Esophagus muscularis mucosa (tissue), 4 donors: Measurements from ENCODE around the gene ARSB. TPM values are rescaled to one million over a fixed set of nuclear protein-coding genes. Genes with fewer than 3 reads are reported as not detected.
"Not testable (repeated sequence)": the region's sequence is repeated elsewhere in the genome, so short reads cannot be mapped to it uniquely, and the experiment has no call there.

ENCODE experiments used
- DNase-seq: peaks from one replicate; pipeline ENCODE4 v3.0.0-alpha.2; 2017; ENCODE audit errors: extremely low spot score
- H3K27ac ChIP-seq, 4 donors: fragments of 200-600 bp; sonication (generic); replicated peaks in 1 of 4; 1 replicate in 3 of 4; 2 replicates in 1 of 4; pipeline ENCODE4 v1.5.1; 2016 to 2019; ENCODE audit warnings: mild to moderate bottlenecking in 1 of 4
- H3K27me3 ChIP-seq, 4 donors: fragments of 200-600 bp; sonication (generic); one replicate each; pipeline versions ENCODE4 v1.5.1 to v1.6.0; 2016 to 2019
- H3K36me3 ChIP-seq, 4 donors: fragments of 200-600 bp; sonication (generic); one replicate each; pipeline ENCODE4 v1.5.1; 2016 to 2019
- H3K4me1 ChIP-seq, 4 donors: fragments of 200-600 bp; sonication (generic); one replicate each; pipeline ENCODE4 v1.5.1; 2016 to 2019
- H3K4me3 ChIP-seq, 4 donors: fragments of 200-600 bp; sonication (generic); 1 replicate in 2 of 4; 2 replicates in 2 of 4; pipeline ENCODE4 v1.5.1; 2016 to 2019; ENCODE audit warnings: mild to moderate bottlenecking in 4 of 4, moderate library complexity in 1 of 4
- H3K9me3 ChIP-seq, 4 donors: fragments of 200-600 bp; sonication (generic); 1 replicate in 3 of 4; 2 replicates in 1 of 4; pipeline ENCODE4 v1.5.1; 2016 to 2019
- CTCF ChIP-seq, 3 experiments: fragments of 200-600 bp in 2 of 3; fragments of 450-650 bp in 1 of 3; sonication (generic) in 2 of 3; IDR thresholded peaks; one replicate each; pipeline ENCODE4 v1.5.1; 2017 to 2019; ENCODE audit warnings: antibody characterized with exemption in 3 of 3, mild to moderate bottlenecking in 2 of 3, moderate library complexity in 1 of 3
- EP300 ChIP-seq: sonication (generic); formaldehyde crosslinking; IDR thresholded peaks from one replicate; pipeline ENCODE4 v1.6.1; 2017; ENCODE audit warnings: antibody characterized with exemption
- POLR2A ChIP-seq: fragments of 450-650 bp; IDR thresholded peaks from one replicate; pipeline ENCODE4 v1.6.1; 2017; ENCODE audit warnings: antibody characterized with exemption, moderate library complexity, mild to moderate bottlenecking, low read depth
- POLR2AphosphoS5 ChIP-seq, 2 donors: sonication (generic); formaldehyde crosslinking; IDR thresholded peaks; one replicate each; pipeline ENCODE4 v1.6.1; 2017; ENCODE audit warnings: antibody characterized with exemption in 2 of 2
- WGBS: methylation state at CpG from one replicate; pipeline ENCODE4 v1.1.5; 2018; 5-methylcytosine and 5-hydroxymethylcytosine counted together
- intact Hi-C: fragments of 100-400 bp; cut with DNase I; formaldehyde crosslinking; loops from one replicate; pipeline ENCODE4 v1.15.1; 2023
- total RNA-seq, 4 donors: library from RNA; depleted of rRNA; stranded (reverse); fragments of >200 nt; gene quantifications; one replicate each; pipeline versions ENCODE4 v1.1.0 to v1.2.1, GENCODE V29; 2016

ARSB gene
- total RNA-seq, 4 donors from 2014 or later = 58.0 to 103 (median 67.5) TPM

GRCh38 chr5:78983601-78984438, 1.3 kb downstream of the ARSB start:
- peak overlapping the region; percentile 79 to 88 (median 86) for H3K4me3 ChIP-seq
- H3K27me3 ChIP-seq = no peaks in the 10 kb centered on the region
- H3K4me1 ChIP-seq = peaks cover 15 to 61% (median 47%) of the 10 kb centered on the region in 4 donors
- H3K36me3 ChIP-seq = no peaks in the 10 kb centered on the region
- no peak for DNase-seq
- intact Hi-C loops = loop anchor here (5.0 kb wide), 1 partner anchor 38 kb away; no protein-coding TSS in a partner anchor
- WGBS = 20% methylated on average over 17 of the region's 17 CpGs
- H3K9me3 ChIP-seq = no peaks in the 10 kb centered on the region
- peak overlapping the region; percentile 96 to 99 (median 98) for H3K27ac ChIP-seq
- no peak for TF ChIP-seq CTCF (IDR thresholded peaks at IDR 0.05)

DNA sequence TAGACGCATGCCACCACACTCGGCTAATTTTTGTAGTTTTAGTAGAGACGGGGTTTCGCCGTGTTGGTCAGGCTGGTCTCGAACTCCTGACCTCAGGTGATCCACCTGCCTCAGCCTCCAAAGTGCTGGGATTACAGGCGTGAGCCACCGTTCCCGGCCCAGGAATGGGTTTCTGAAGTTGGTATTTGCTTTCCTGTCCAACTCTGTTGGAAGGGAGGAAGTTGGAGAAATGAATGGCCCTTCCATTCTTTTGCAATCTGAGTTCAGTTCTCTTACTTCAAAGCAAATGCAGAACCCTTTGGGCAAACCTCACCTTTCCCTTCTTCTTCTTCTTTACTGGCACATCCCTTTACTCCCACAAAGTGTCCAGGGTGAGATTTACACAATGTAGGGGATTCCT, 1.9 kb downstream of the ARSB start:
- intact Hi-C loops = loop anchor here (5.0 kb wide), 1 partner anchor 39 kb away; no protein-coding TSS in a partner anchor
- H3K36me3 ChIP-seq, DNase-seq, H3K27me3 ChIP-seq, H3K9me3 ChIP-seq: not testable (repeated sequence)
- Histone ChIP-seq H3K4me3 (peak overlapping the region; percentile 79 to 88 (median 86)), H3K4me1 (peaks cover 15 to 61% (median 47%) of the 10 kb centered on the region in 4 donors), H3K27ac (peak overlapping the region; percentile 96 to 99 (median 98))
- WGBS = 86% methylated on average over 9 of the region's 9 CpGs

DNA sequence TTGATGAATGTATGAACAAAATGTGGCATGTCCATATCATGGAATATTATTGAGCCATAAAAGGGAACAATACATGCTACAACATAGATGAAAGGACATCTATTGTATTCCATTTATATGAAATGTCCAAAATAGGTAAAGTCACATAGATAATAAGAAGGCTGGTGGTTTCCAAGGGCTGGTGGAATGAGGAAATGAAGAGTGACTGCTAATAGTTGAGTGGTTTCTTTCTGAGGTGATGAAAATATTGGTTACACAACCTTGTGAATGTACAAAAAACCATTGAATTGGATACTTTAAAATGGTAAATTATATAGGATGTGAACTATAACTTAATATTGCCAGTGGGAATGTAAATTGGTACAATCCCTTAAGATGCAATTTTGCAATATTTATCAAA, 5.2 kb downstream of the ARSB start:
- peak overlapping the region in 2 of 4 donors; percentile 4 to 34 for H3K27ac ChIP-seq
- TF ChIP-seq POLR2AphosphoS5 (IDR thresholded peaks at IDR 0.05) (no peak), EP300 (no peak), POLR2A (no peak), CTCF (IDR thresholded peaks at IDR 0.05) (no peak)
- H3K4me3 ChIP-seq = no peak overlapping the region
- peaks cover 9 to 62% (median 43%) of the 10 kb centered on the region in 4 donors for H3K4me1 ChIP-seq
- H3K9me3 ChIP-seq = no peaks in the 10 kb centered on the region
- no peaks in the 10 kb centered on the region for H3K27me3 ChIP-seq
- intact Hi-C loops = loop anchor here (5.0 kb wide), 2 partner anchors 42 to 152 kb away; no protein-coding TSS in a partner anchor
- no peak for DNase-seq
- H3K36me3 ChIP-seq = no peaks in the 10 kb centered on the region

DNA sequence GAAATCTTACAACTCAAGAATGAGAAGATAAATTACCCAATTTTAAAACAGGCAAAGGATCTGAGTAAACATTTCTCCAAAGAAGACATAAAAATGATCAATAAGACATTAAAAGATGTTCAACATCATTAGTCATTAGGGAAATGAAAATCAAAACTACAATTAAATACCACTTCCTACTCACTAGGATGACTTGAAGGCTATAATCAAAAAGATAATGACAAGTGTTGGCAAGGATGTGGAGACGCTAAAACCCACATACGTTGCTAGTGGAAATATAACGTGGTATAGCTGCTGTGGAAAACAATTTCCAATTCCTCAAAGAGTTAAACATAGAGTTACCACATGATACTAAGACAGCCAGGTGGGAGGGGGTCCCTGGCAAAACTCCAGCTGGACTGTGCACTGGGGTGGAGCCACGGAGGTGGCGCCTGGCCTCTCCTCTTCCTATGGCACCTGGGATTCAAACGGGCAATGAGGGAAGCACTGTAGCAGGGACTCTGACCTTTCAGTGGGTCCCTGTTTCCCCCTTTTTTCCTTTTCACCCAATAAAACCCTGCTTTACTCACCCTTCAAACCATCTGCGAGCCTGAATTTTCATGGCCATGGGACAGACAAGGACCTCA, 5.9 kb downstream of the ARSB start:
- Histone ChIP-seq H3K4me3 (no peak overlapping the region), H3K4me1 (peaks cover 15 to 69% (median 50%) of the 10 kb centered on the region in 4 donors), H3K27me3 (no peaks in the 10 kb centered on the region), H3K27ac (peak overlapping the region in 2 of 4 donors; percentile 4 to 34), H3K36me3 (no peaks in the 10 kb centered on the region), H3K9me3 (no peaks in the 10 kb centered on the region)
- TF ChIP-seq CTCF (IDR thresholded peaks at IDR 0.05) (no peak), POLR2A (no peak), POLR2AphosphoS5 (IDR thresholded peaks at IDR 0.05) (no peak), EP300 (no peak)
- intact Hi-C loops = loop anchor here (5.0 kb wide), 1 partner anchor 153 kb away; no protein-coding TSS in a partner anchor
- DNase-seq = no peak
- 79% methylated on average over 7 of the region's 7 CpGs for WGBS

DNA sequence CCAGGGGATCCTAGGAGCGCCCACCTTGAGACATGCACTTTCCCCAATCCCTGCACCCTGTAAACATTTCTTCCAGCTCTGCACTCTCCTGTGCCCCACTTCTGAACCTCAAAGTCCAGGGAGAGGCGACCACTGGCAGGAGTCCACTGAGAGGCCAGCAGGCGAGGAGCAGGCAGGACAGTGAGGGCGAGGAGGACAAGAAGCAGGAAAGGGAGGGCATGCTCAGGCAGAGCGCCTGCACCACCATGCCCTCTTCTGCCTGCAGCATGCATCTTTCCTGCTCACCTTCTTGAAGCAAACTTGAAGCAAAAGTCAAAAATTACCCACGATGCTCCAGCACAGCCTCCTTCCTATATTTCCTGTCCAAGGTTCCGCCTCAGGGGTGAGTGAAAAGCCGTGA, 10.1 kb downstream of the ARSB start:
- H3K27ac ChIP-seq = no peak overlapping the region
- TF ChIP-seq EP300 (no peak), POLR2A (no peak), CTCF (IDR thresholded peaks at IDR 0.05) (no peak), POLR2AphosphoS5 (IDR thresholded peaks at IDR 0.05) (no peak)
- H3K9me3 ChIP-seq = no peaks in the 10 kb centered on the region
- intact Hi-C loops = loop anchor here (5.0 kb wide), 1 partner anchor 157 kb away; no protein-coding TSS in a partner anchor
- 97% methylated on average over 7 of the region's 8 CpGs for WGBS
- H3K4me3 ChIP-seq = no peak overlapping the region
- no peak for DNase-seq
- peaks cover 23 to 56% (median 47%) of the 10 kb centered on the region in 4 donors for H3K4me1 ChIP-seq
- no peaks in the 10 kb centered on the region for H3K27me3 ChIP-seq
- H3K36me3 ChIP-seq = no peaks in the 10 kb centered on the region
